Suppressor macrophage treated with lipopolysaccharide for 1 hour (primary cell): ENCODE measurements around the gene SKIDA1.

Experiments used
- DNase-seq, 3 donors: peaks; one replicate each; pipeline ENCODE4 v3.0.0-alpha.2; 2020 to 2022

The SKIDA1 gene

GRCh38 chr10:21528236-21529031 lies 3.0 kb upstream of the SKIDA1 start:
- peak in 1 of 3 donors; percentile 6 for DNase-seq

GRCh38 chr10:21527598-21528235 lies 2.2 kb upstream of the SKIDA1 start:
- DNase-seq: peak in 2 of 3 donors; percentile 19 to 45

- DNase-seq: peak; percentile 59 to 81 (median 66)
Observed at GRCh38 chr10:21526860-21527597, 1.5 kb upstream of the SKIDA1 start.

GRCh38 chr10:21526188-21526859 lies 842 bp upstream of the SKIDA1 start:
- peak; percentile 72 to 88 (median 79) for DNase-seq

- peak; percentile 60 to 74 (median 68) for DNase-seq
Observed at GRCh38 chr10:21524526-21525366, 736 bp downstream of the SKIDA1 start.

- no peak for DNase-seq
Observed at GRCh38 chr10:21524131-21524525, 1.4 kb downstream of the SKIDA1 start.

- DNase-seq: no peak
Observed at GRCh38 chr10:21523557-21524008, 1.9 kb downstream of the SKIDA1 start.

GRCh38 chr10:21522631-21523406 lies 2.7 kb downstream of the SKIDA1 start:
- DNase-seq: no peak

GRCh38 chr10:21521751-21522533 lies 3.5 kb downstream of the SKIDA1 start:
- no peak for DNase-seq

GRCh38 chr10:21520949-21521348 lies 4.5 kb downstream of the SKIDA1 start:
- DNase-seq: no peak

- no peak for DNase-seq
Observed at GRCh38 chr10:21520509-21520908, 5.0 kb downstream of the SKIDA1 start.

- peak; percentile 51 to 71 (median 64) for DNase-seq
Observed at GRCh38 chr10:21519941-21520436, 5.5 kb downstream of the SKIDA1 start.

GRCh38 chr10:21519397-21519933 lies 6.0 kb downstream of the SKIDA1 start:
- DNase-seq: no peak

- peak in 1 of 3 donors; percentile 19 for DNase-seq
Observed at GRCh38 chr10:21518641-21519396, 6.7 kb downstream of the SKIDA1 start.

GRCh38 chr10:21518149-21518640 lies 7.3 kb downstream of the SKIDA1 start:
- DNase-seq: peak in 1 of 3 donors; percentile 19

GRCh38 chr10:21517134-21518031 lies 8.1 kb downstream of the SKIDA1 start:
- peak; percentile 46 to 73 (median 55) for DNase-seq
